K562 (cell line): Measurements from ENCODE around the gene SYNE2. TPM values are rescaled to one million over a fixed set of nuclear protein-coding genes. Genes with fewer than 3 reads are reported as not detected.

Experiments
- ATAC-seq: fragments of 200-7000 bp; cut with Tn5 transposase; 3 replicates; pipeline ENCODE4 v1.9.1; 2020; ENCODE audit warnings: moderate library complexity
- BruUV-seq: library from RNA; stranded (reverse); fragments of 400-500 nt; replicated peaks from 2 replicates; lab custom pipeline; 2021; lab: Mats Ljungman, UMichigan
- CTCF ChIA-PET: fragments of 300-600 bp; formaldehyde crosslinking; extraction: SDS; loops from one replicate; lab custom pipeline; 2021; ENCODE audit warnings: low intra/inter-chr PET ratio; lab: Yijun Ruan, JAX
- POLR2A ChIA-PET: fragments of 300-600, 350-650 bp; sonication (Branson Sonifier 250); formaldehyde crosslinking; extraction: SDS; loops from one replicate; lab custom pipeline; 2021; ENCODE audit warnings: antibody characterized with exemption, inconsistent platforms; lab: Yijun Ruan, JAX
- DNase-seq, 4 experiments: peaks; one replicate each; pipeline versions ENCODE4 v3.0.0 to v3.0.0-alpha.2; 2011 to 2018; ENCODE audit warnings: low spot score in 3 of 4, mixed read lengths in 3 of 4; ENCODE audit errors: extremely low read depth in 1 of 4
- FAIRE-seq: peaks from 2 replicates; lab custom pipeline; 2011; peaks lifted over from hg19 to GRCh38; lab: Jason Lieb, UNC
- H2AFZ ChIP-seq: 2 replicates; pipeline ENCODE4 v1.6.0; 2011; ENCODE audit warnings: low read depth, low read length, control low read depth, inconsistent platforms
- H3K27ac ChIP-seq: fragments of 200-600 bp; 3 replicates; pipeline ENCODE4 v1.8.0; 2011; ENCODE audit warnings: low read depth, mild to moderate bottlenecking, control low read depth, inconsistent platforms, low read length, moderate library complexity, mixed read lengths; ENCODE audit errors: extremely low read depth
- H3K27me3 ChIP-seq, 2 experiments: fragments of 300-600 bp in 1 of 2; 2 replicates in 1 of 2; 3 replicates in 1 of 2; pipeline versions ENCODE4 v1.6.0 to v1.8.0; 2011; ENCODE audit warnings: inconsistent platforms in 2 of 2, low read length in 2 of 2, mild to moderate bottlenecking in 1 of 2, mixed read lengths in 1 of 2, moderate library complexity in 1 of 2; ENCODE audit not compliant: control insufficient read depth in 2 of 2, insufficient read depth in 2 of 2
- H3K36me3 ChIP-seq: fragments of 300-600 bp; 3 replicates; pipeline ENCODE4 v1.8.0; 2011; ENCODE audit warnings: mild to moderate bottlenecking, low read length, inconsistent platforms; ENCODE audit not compliant: control insufficient read depth, insufficient read depth
- H3K4me1 ChIP-seq, 2 experiments: fragments of 200-600 bp in 1 of 2; replicated peaks in 1 of 2; 2 replicates in 1 of 2; 3 replicates in 1 of 2; pipeline versions ENCODE4 v1.5.1 to v1.8.0; 2011; ENCODE audit warnings: inconsistent platforms in 2 of 2, low read length in 2 of 2, mild to moderate bottlenecking in 1 of 2, mixed read lengths in 1 of 2, moderate library complexity in 1 of 2; ENCODE audit not compliant: control insufficient read depth in 2 of 2, insufficient read depth in 2 of 2
- H3K4me2 ChIP-seq: 2 replicates; pipeline ENCODE4 v1.6.1; 2011; ENCODE audit warnings: low read length, control low read depth, inconsistent platforms, mixed read lengths; ENCODE audit not compliant: insufficient read depth
- H3K4me3 ChIP-seq: fragments of 200-600 bp; sonication (generic), shearing (Covaris generic); 2 replicates; pipeline ENCODE4 v1.5.1; 2016; ENCODE audit warnings: control low read depth, inconsistent platforms
- H3K79me2 ChIP-seq: fragments of 200-600 bp; 3 replicates; pipeline ENCODE4 v1.8.0; 2011; ENCODE audit warnings: low read length, inconsistent platforms; ENCODE audit not compliant: control insufficient read depth, insufficient read depth
- H3K9ac ChIP-seq, 2 experiments: 2 replicates each; pipeline versions ENCODE4 v1.6.0 to v1.6.1; 2011; ENCODE audit warnings: low read depth in 2 of 2, low read length in 2 of 2, control low read depth in 1 of 2, inconsistent platforms in 1 of 2, mild to moderate bottlenecking in 1 of 2, mixed read lengths in 1 of 2; ENCODE audit not compliant: insufficient read depth in 1 of 2
- H3K9me1 ChIP-seq: one replicate; pipeline ENCODE4 v1.6.0; 2011; ENCODE audit warnings: inconsistent platforms, mild to moderate bottlenecking, low read length, moderate library complexity; ENCODE audit not compliant: control insufficient read depth, insufficient read depth
- H3K9me3 ChIP-seq: replicated peaks from 2 replicates; pipeline ENCODE4 v1.5.1; 2011; ENCODE audit warnings: low read depth, low read length, inconsistent platforms; ENCODE audit not compliant: control insufficient read depth, insufficient read depth
- H4K20me1 ChIP-seq: replicated peaks from 2 replicates; pipeline ENCODE4 v1.6.1; 2011; ENCODE audit warnings: low read length, inconsistent platforms, mixed read lengths; ENCODE audit not compliant: control insufficient read depth, insufficient read depth
- ADNP ChIP-seq: fragments of 200-800 bp; sonication (Bioruptor generic); IDR thresholded peaks from 2 replicates; pipeline ENCODE4 v1.6.1; 2016; ENCODE audit warnings: missing genetic modification characterization, missing compliant biosample characterization
- DNMT1 ChIP-seq: fragments of 450-650 bp; IDR thresholded peaks from 2 replicates; pipeline ENCODE4 v1.6.1; 2016; ENCODE audit warnings: antibody characterized with exemption, mild to moderate bottlenecking
- E2F6 ChIP-seq, 2 experiments: IDR thresholded peaks; 2 replicates each; pipeline ENCODE4 v1.6.1; 2011; ENCODE audit warnings: borderline replicate concordance in 1 of 2, control low read depth in 1 of 2, low read depth in 1 of 2, low read length in 1 of 2, mild to moderate bottlenecking in 1 of 2, mixed read lengths in 1 of 2, moderate library complexity in 1 of 2; ENCODE audit not compliant: insufficient read depth in 1 of 2, insufficient read length in 1 of 2, poor library complexity in 1 of 2, severe bottlenecking in 1 of 2; ENCODE audit errors: extremely low read depth in 1 of 2
- ESRRA ChIP-seq: fragments of 450-650 bp; IDR thresholded peaks from 2 replicates; pipeline ENCODE4 v1.6.1; 2014; ENCODE audit warnings: low read depth, mild to moderate bottlenecking, moderate library complexity, borderline replicate concordance
- FOXA1 ChIP-seq: fragments of 450-650 bp; IDR thresholded peaks from 2 replicates; pipeline ENCODE4 v1.6.1; 2016; ENCODE audit warnings: mild to moderate bottlenecking, borderline replicate concordance
- HDAC2 ChIP-seq: fragments of 450-650 bp; IDR thresholded peaks from 2 replicates; pipeline ENCODE4 v1.6.1; 2016; ENCODE audit warnings: mild to moderate bottlenecking
- KDM5B ChIP-seq: fragments of 200-600 bp; sonication (generic); IDR thresholded peaks from 2 replicates; pipeline ENCODE4 v1.6.1; 2012; ENCODE audit warnings: low read depth, mild to moderate bottlenecking, moderate library complexity, low read length, control low read depth, inconsistent platforms; ENCODE audit not compliant: insufficient replicate concordance
- MEF2A ChIP-seq: IDR thresholded peaks from 2 replicates; pipeline ENCODE4 v1.6.1; 2011; ENCODE audit warnings: low read depth, mild to moderate bottlenecking, low read length, moderate library complexity; ENCODE audit not compliant: control insufficient read depth
- NBN ChIP-seq: fragments of 450-650 bp; IDR thresholded peaks from 2 replicates; pipeline ENCODE4 v1.6.1; 2016; ENCODE audit warnings: low read depth, mild to moderate bottlenecking
- NFXL1 ChIP-seq: fragments of 450-650 bp; formaldehyde crosslinking; IDR thresholded peaks from 2 replicates; pipeline ENCODE4 v1.4.0; 2021; ENCODE audit warnings: mild to moderate bottlenecking
- POLR2H ChIP-seq: IDR thresholded peaks from 2 replicates; pipeline ENCODE4 v1.6.1; 2016; ENCODE audit warnings: missing genetic modification characterization, low read depth, mild to moderate bottlenecking, control low read depth, missing compliant biosample characterization, moderate library complexity
- SMAD4 ChIP-seq: fragments of 250-450 bp; sonication (Bioruptor Pico); conservative IDR thresholded peaks from 2 replicates; pipeline ENCODE4 v1.8.0; 2021; ENCODE audit warnings: inconsistent platforms, mild to moderate bottlenecking, moderate library complexity
- STAG1 ChIP-seq: sonication (generic); formaldehyde crosslinking; IDR thresholded peaks from 2 replicates; pipeline ENCODE4 v1.5.0; 2020; ENCODE audit warnings: missing genetic modification reagents, borderline replicate concordance
- TCF3 ChIP-seq: sonication (generic); formaldehyde crosslinking; IDR thresholded peaks from 2 replicates; pipeline ENCODE4 v1.4.0; 2020; ENCODE audit warnings: mild to moderate bottlenecking, missing genetic modification reagents
- TRIM24 ChIP-seq, 2 experiments: fragments of 450-650 bp; IDR thresholded peaks; 2 replicates each; pipeline ENCODE4 v1.6.1; 2016
- ZFP91 ChIP-seq: sonication (generic); formaldehyde crosslinking; IDR thresholded peaks from 2 replicates; pipeline ENCODE4 v1.8.0; 2022; ENCODE audit warnings: mild to moderate bottlenecking, missing genetic modification reagents
- ZNF354B ChIP-seq: fragments of 250-450 bp; sonication (Bioruptor Pico); IDR thresholded peaks from 2 replicates; pipeline ENCODE4 v1.4.0; 2020
- ZNF436 ChIP-seq: fragments of 250-450, 450-650 bp; sonication (Bioruptor Pico); formaldehyde crosslinking; IDR thresholded peaks from 2 replicates; pipeline ENCODE4 v1.7.0; 2020; ENCODE audit warnings: mild to moderate bottlenecking
- ZNF584 ChIP-seq: fragments of 200-800 bp; sonication (Bioruptor generic); IDR thresholded peaks from 2 replicates; pipeline ENCODE4 v1.6.1; 2016; ENCODE audit warnings: low read depth, mild to moderate bottlenecking, missing genetic modification characterization, missing compliant biosample characterization
- ZNF707 ChIP-seq: fragments of 250-450 bp; sonication (Bioruptor Pico); conservative IDR thresholded peaks from 2 replicates; pipeline ENCODE4 v1.8.0; 2022; ENCODE audit warnings: inconsistent platforms, mild to moderate bottlenecking, moderate library complexity
- WGBS: fragments of 100-300 bp; shearing (Covaris generic); methylation state at CpG from one replicate; pipeline ENCODE4 v1.1.6; 2016; ENCODE audit warnings: low coverage, mixed read lengths; ENCODE audit not compliant: insufficient coverage; ENCODE audit errors: missing lambda C conversion rate; 5-methylcytosine and 5-hydroxymethylcytosine counted together
- in situ Hi-C: fragments of 300-500 bp; cut with MboI; formaldehyde crosslinking; loops from 4 replicates; pipeline ENCODE4 v1.15.0; 2018; ENCODE audit warnings: inconsistent platforms, mixed read lengths
- intact Hi-C: fragments of 100-400 bp; cut with micrococcal nuclease; formaldehyde crosslinking; loops from 2 replicates; pipeline ENCODE4 v1.14.2; 2022
- polyA plus RNA-seq, 8 experiments: library from polyadenylated mRNA; depleted of rRNA in 4 of 8; stranded (reverse) in 5 of 8; unstranded in 3 of 8; fragments of >200 nt; fragmentation: Nextera tagmentation in 2 of 8; fragmentation: Illumina TruSeq in 1 of 8; extraction: Ambion mirVana in 2 of 8; extraction: Trizol in 1 of 8; gene quantifications; 2 replicates each; pipeline versions ENCODE4 v1.2.1 to v1.2.3, GENCODE V29; 2011 to 2014; ENCODE audit warnings: inconsistent platforms in 1 of 8, missing spikeins in 1 of 8
- total RNA-seq, 7 experiments: library from RNA; depleted of rRNA in 6 of 7; stranded (reverse); fragments of >200 nt in 6 of 7; fragmentation: Illumina TruSeq in 2 of 7; extraction: Trizol in 2 of 7; gene quantifications; 2 replicates each; pipeline versions ENCODE4 v1.2.1 to v1.2.3, GENCODE V29; 2011 to 2021; ENCODE audit warnings: low replicate concordance in 1 of 7

SYNE2 gene
- total and polyA plus RNA-seq, 9 of the 15 experiments (the other 6 are each of a cell fraction or from before 2014, with no cell fraction given), result 0.06 to 0.53 (median 0.11) TPM

GRCh38 chr14:64008016-64008415 lies 155.2 kb downstream of the SYNE2 start (continued):
- TF ChIP-seq ADNP (no peak), ZFP91 (CRISPR knock-in tag) (no peak), HDAC2 (no peak), E2F6 (IDR thresholded peaks at IDR 0.05; ENCODE audit: borderline replicate concordance in 1 of 2, extremely low read depth in 1 of 2, insufficient read depth in 1 of 2, insufficient read length in 1 of 2, low read depth in 1 of 2, low read length in 1 of 2, poor library complexity in 1 of 2, severe bottlenecking in 1 of 2) (no peak), STAG1 (no peak), MEF2A (no peak), NBN (no peak), ESRRA (no peak)

- DNase-seq, result no peak
- Histone ChIP-seq H3K4me3 (no peak overlapping the region), H3K27ac (no peak overlapping the region), H3K4me1 (no peaks in the 10 kb centered on the region), H3K9ac (no peak overlapping the region), H2AFZ (no peak overlapping the region), H4K20me1 (no peaks in the 10 kb centered on the region), H3K9me1 (no peaks in the 10 kb centered on the region), H3K4me2 (no peak overlapping the region), H3K27me3 (no peaks in the 10 kb centered on the region), H3K9me3 (no peaks in the 10 kb centered on the region), H3K79me2 (no peaks in the 10 kb centered on the region), H3K36me3 (no peaks in the 10 kb centered on the region)
- POLR2A ChIA-PET, result interaction anchor here (2.1 kb wide), 1 partner anchor 14 kb away, joined by 4 read pairs; no protein-coding TSS in a partner anchor
- CTCF ChIA-PET, result no interaction called here
- no peak for FAIRE-seq
- WGBS, result 0% methylated on average over 3 of the region's 3 CpGs
- BruUV-seq, result no TSS peak
- in situ Hi-C loops (loop anchor here (25.0 kb wide), 1 partner anchor 300 kb away; no protein-coding TSS in a partner anchor), intact Hi-C loops (no loop called here)
- no peak for ATAC-seq
- no peak for TF ChIP-seq SMAD4 (CRISPR knock-in tag)
- TF ChIP-seq ZNF354B (CRISPR knock-in tag), result no peak
- TF ChIP-seq ZNF436 (CRISPR knock-in tag), result no peak
- TF ChIP-seq DNMT1, result no peak
- no peak for TF ChIP-seq ZNF584 (CRISPR knock-in tag)
- no peak for TF ChIP-seq NFXL1 (CRISPR knock-in tag)
- TF ChIP-seq TRIM24 (IDR thresholded peaks at IDR 0.05), result no peak
- TF ChIP-seq ZNF707 (CRISPR knock-in tag), result no peak
- TF ChIP-seq KDM5B, result no peak
- no peak for TF ChIP-seq E2F6 (IDR thresholded peaks at IDR 0.05; ENCODE audit: borderline replicate concordance in 1 of 2, extremely low read depth in 1 of 2, insufficient read depth in 1 of 2, insufficient read length in 1 of 2, low read depth in 1 of 2, low read length in 1 of 2, poor library complexity in 1 of 2, severe bottlenecking in 1 of 2)
- no peak for TF ChIP-seq POLR2H
- no peak for TF ChIP-seq TCF3
- TF ChIP-seq FOXA1, result no peak
Observed at GRCh38 chr14:64012003-64012402, 159.2 kb downstream of the SYNE2 start.
